HepG2 (cell line): Measurements from ENCODE around the gene PLPP3. TPM values are rescaled to one million over a fixed set of nuclear protein-coding genes. Genes with fewer than 3 reads are reported as not detected.
A peak's percentile ranks its signal among the peaks of the same experiment; 100 is the strongest.

ENCODE experiments used
- CEBPZ ChIP-seq: IDR thresholded peaks from 2 replicates; pipeline ENCODE4 v1.6.1; 2012; ENCODE audit warnings: low read length, improper control_type of control experiment
- GZF1 ChIP-seq: sonication (generic); formaldehyde crosslinking; IDR thresholded peaks from 2 replicates; pipeline ENCODE4 v1.5.1; 2020; ENCODE audit warnings: mild to moderate bottlenecking, missing genetic modification reagents
- NFRKB ChIP-seq: fragments of 450-650 bp; IDR thresholded peaks from 2 replicates; pipeline ENCODE4 v1.6.1; 2017
- SALL2 ChIP-seq: sonication (generic); formaldehyde crosslinking; IDR thresholded peaks from 2 replicates; pipeline ENCODE4 v1.8.1; 2023; ENCODE audit warnings: mild to moderate bottlenecking, missing genetic modification reagents, inconsistent platforms
- YEATS2 ChIP-seq: sonication (generic); formaldehyde crosslinking; IDR thresholded peaks from 2 replicates; pipeline ENCODE4 v1.4.0; 2020; ENCODE audit warnings: missing genetic modification reagents, borderline replicate concordance
- ZBTB33 ChIP-seq: sonication (generic); formaldehyde crosslinking; IDR thresholded peaks from 2 replicates; pipeline ENCODE4 v1.4.0; 2020; ENCODE audit warnings: missing genetic modification reagents
- ZMYM2 ChIP-seq: sonication (generic); formaldehyde crosslinking; IDR thresholded peaks from 2 replicates; pipeline ENCODE4 v1.8.0; 2022; ENCODE audit warnings: mild to moderate bottlenecking, missing genetic modification reagents
- ZNF557 ChIP-seq: sonication (generic); formaldehyde crosslinking; IDR thresholded peaks from 2 replicates; pipeline ENCODE4 v1.4.0; 2020; ENCODE audit warnings: missing genetic modification reagents
- ZNF564 ChIP-seq: sonication (generic); formaldehyde crosslinking; IDR thresholded peaks from 2 replicates; pipeline ENCODE4 v1.8.1; 2023; ENCODE audit warnings: mild to moderate bottlenecking, missing genetic modification reagents
- ZNF570 ChIP-seq: sonication (generic); formaldehyde crosslinking; IDR thresholded peaks from 2 replicates; pipeline ENCODE4 v1.4.0; 2020; ENCODE audit warnings: mild to moderate bottlenecking, missing genetic modification reagents, borderline replicate concordance
- ZNF609 ChIP-seq: sonication (generic); formaldehyde crosslinking; IDR thresholded peaks from 2 replicates; pipeline ENCODE4 v1.4.0; 2020; ENCODE audit warnings: mild to moderate bottlenecking, missing genetic modification reagents, borderline replicate concordance
- ZNF761 ChIP-seq: sonication (generic); formaldehyde crosslinking; conservative IDR thresholded peaks from 2 replicates; pipeline ENCODE4 v1.4.0; 2020; ENCODE audit warnings: mild to moderate bottlenecking, missing genetic modification reagents
- polyA plus RNA-seq, 8 experiments: library from polyadenylated mRNA; depleted of rRNA in 3 of 8; stranded (reverse) in 7 of 8; unstranded in 1 of 8; fragments of >200 nt; fragmentation: Illumina TruSeq in 4 of 8; extraction: Trizol in 4 of 8; gene quantifications; 2 replicates each; pipeline versions ENCODE4 v1.2.1 to v1.2.3, GENCODE V29; 2011 to 2016; ENCODE audit warnings: low read depth in 4 of 8, missing spikeins in 1 of 8, mixed read lengths in 1 of 8; ENCODE audit not compliant: insufficient read depth in 1 of 8
- total RNA-seq, 5 experiments: library from RNA; depleted of rRNA; stranded (reverse); fragments of >200 nt; fragmentation: Illumina TruSeq; extraction: Trizol; gene quantifications; 2 replicates each; pipeline ENCODE4 v1.2.3, GENCODE V29; 2016; ENCODE audit warnings: low read depth in 1 of 5
- TF ChIP-seq, protein P1 (sequence below): sonication (generic); IDR thresholded peaks from 2 replicates; pipeline ENCODE4 v1.6.1; 2016; ENCODE audit warnings: low read depth, borderline replicate concordance
- TF ChIP-seq, protein P2 (sequence below): sonication (generic); formaldehyde crosslinking; IDR thresholded peaks from 2 replicates; pipeline ENCODE4 v1.4.0; 2020; ENCODE audit warnings: missing genetic modification reagents

PLPP3 gene
- total and polyA plus RNA-seq, 2 of the 13 experiments (the other 11 are each of a cell fraction or from before 2014, with no cell fraction given) = 49.7 to 65.8 TPM

- TF ChIP-seq GZF1 (CRISPR knock-in tag) = 0 out of 2 replicates have a peak, but pooled peaks have one; percentile 28
- TF ChIP-seq NFRKB = no peak
- no peak for TF ChIP-seq ZNF761
- TF ChIP-seq ZNF570 (CRISPR knock-in tag) = no peak
- no peak for TF ChIP-seq CEBPZ
- TF ChIP-seq, protein P1, sequence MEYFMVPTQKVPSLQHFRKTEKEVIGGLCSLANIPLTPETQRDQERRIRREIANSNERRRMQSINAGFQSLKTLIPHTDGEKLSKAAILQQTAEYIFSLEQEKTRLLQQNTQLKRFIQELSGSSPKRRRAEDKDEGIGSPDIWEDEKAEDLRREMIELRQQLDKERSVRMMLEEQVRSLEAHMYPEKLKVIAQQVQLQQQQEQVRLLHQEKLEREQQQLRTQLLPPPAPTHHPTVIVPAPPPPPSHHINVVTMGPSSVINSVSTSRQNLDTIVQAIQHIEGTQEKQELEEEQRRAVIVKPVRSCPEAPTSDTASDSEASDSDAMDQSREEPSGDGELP = peak; percentile 75; the same call in 1 of the 2 replicates
- no peak for TF ChIP-seq ZNF564 (CRISPR knock-in tag)
- peak; percentile 69; the same call in 1 of the 2 replicates for TF ChIP-seq ZBTB33 (CRISPR knock-in tag)
- TF ChIP-seq SALL2 (CRISPR knock-in tag) = peak; percentile 75; the same call in 1 of the 2 replicates
- 0 out of 2 replicates have a peak, but pooled peaks have one; percentile 89 for TF ChIP-seq ZNF557 (CRISPR knock-in tag)
- peak; percentile 33; the same call in 1 of the 2 replicates for TF ChIP-seq YEATS2 (CRISPR knock-in tag)
- peak; percentile 58; the same call in 1 of the 2 replicates for TF ChIP-seq ZMYM2 (CRISPR knock-in tag)
- TF ChIP-seq, protein P2, sequence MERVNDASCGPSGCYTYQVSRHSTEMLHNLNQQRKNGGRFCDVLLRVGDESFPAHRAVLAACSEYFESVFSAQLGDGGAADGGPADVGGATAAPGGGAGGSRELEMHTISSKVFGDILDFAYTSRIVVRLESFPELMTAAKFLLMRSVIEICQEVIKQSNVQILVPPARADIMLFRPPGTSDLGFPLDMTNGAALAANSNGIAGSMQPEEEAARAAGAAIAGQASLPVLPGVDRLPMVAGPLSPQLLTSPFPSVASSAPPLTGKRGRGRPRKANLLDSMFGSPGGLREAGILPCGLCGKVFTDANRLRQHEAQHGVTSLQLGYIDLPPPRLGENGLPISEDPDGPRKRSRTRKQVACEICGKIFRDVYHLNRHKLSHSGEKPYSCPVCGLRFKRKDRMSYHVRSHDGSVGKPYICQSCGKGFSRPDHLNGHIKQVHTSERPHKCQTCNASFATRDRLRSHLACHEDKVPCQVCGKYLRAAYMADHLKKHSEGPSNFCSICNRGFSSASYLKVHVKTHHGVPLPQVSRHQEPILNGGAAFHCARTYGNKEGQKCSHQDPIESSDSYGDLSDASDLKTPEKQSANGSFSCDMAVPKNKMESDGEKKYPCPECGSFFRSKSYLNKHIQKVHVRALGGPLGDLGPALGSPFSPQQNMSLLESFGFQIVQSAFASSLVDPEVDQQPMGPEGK (CRISPR knock-in tag) = peak; percentile 81
- peak; percentile 78 for TF ChIP-seq ZNF609 (CRISPR knock-in tag)
These were observed 9.7 kb downstream of the PLPP3 start (continued) for GRCh38 chr1:56569661-56570060.
